Tibial artery (tissue), 4 donors: ENCODE data around the gene RAPGEFL1.

Source experiments
- DNase-seq, 2 donors: peaks; one replicate each; pipeline ENCODE4 v3.0.0-alpha.2; 2019
- H3K27ac ChIP-seq, 2 donors: fragments of 200-600 bp; sonication (generic) in 1 of 2; 1 replicate in 1 of 2; 2 replicates in 1 of 2; pipeline ENCODE4 v1.5.1; 2018 to 2019; ENCODE audit warnings: mild to moderate bottlenecking in 1 of 2
- H3K27me3 ChIP-seq, 2 donors: fragments of 200-600 bp; sonication (generic) in 1 of 2; one replicate each; pipeline versions ENCODE4 v1.5.1 to v1.6.0; 2016 to 2019
- H3K36me3 ChIP-seq, 3 donors: fragments of 200-600 bp; sonication (generic) in 2 of 3; one replicate each; pipeline ENCODE4 v1.5.1; 2016 to 2019; ENCODE audit warnings: mild to moderate bottlenecking in 2 of 3
- H3K4me1 ChIP-seq, 4 donors: fragments of 200-600 bp; sonication (generic) in 2 of 4; 1 replicate in 3 of 4; 2 replicates in 1 of 4; pipeline ENCODE4 v1.5.1; 2016 to 2019
- H3K4me3 ChIP-seq, 2 donors: fragments of 200-600 bp; sonication (generic) in 1 of 2; 1 replicate in 1 of 2; 2 replicates in 1 of 2; pipeline ENCODE4 v1.5.1; 2018 to 2019; ENCODE audit warnings: mild to moderate bottlenecking in 2 of 2
- H3K9me3 ChIP-seq, 3 donors: fragments of 200-600 bp; sonication (generic) in 1 of 3; one replicate each; pipeline ENCODE4 v1.5.1; 2016 to 2019
- intact Hi-C: fragments of 100-400 bp; cut with DNase I; formaldehyde crosslinking; loops from one replicate; pipeline ENCODE4 v1.15.0; 2023; ENCODE audit warnings: low total_unique reads
- TF ChIP-seq, protein P1 (sequence below), 2 experiments: fragments of 200-600 bp in 1 of 2; fragments of 450-650 bp in 1 of 2; IDR thresholded peaks; one replicate each; pipeline ENCODE4 v1.5.1; 2017 to 2019; ENCODE audit warnings: antibody characterized with exemption in 2 of 2, mild to moderate bottlenecking in 1 of 2, moderate library complexity in 1 of 2

RAPGEFL1 gene

DNA sequence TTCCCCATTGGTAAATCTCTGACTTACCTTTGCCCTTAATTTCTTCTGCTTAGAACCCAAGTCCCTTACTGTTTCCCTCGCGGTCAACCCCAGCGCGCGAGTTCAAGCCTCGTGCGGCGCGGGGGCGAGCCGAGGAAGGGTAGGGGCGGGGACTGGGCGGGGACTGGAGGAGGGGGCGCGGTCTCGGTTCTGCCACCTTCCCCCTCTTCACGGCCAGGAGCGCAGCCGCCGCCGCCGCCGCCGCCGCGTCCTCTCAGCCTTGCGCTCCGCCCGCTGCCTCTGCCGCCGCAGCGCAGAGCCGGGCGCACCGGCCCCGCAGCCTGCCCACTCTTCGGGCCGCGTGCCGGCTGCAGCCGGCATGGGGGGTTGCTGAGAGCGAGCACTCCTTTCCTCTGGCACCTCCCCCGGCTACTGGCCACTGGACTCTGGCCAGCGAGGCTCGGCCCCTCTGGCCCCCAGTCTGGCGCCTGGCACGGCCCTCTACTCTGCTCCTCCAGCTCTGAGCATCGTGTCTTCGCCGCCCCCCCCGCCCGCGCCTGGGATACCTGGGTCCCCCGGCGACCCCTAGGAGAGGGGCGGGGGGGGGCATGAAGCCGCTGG, at the start of gene RAPGEFL1:
RAPGEFL1 (plus strand) TSS at position 196 of the 600 bp plus-strand sequence; CDS start at position 588, 392 bp downstream.
- intact Hi-C loops, result no loop called here
- Histone ChIP-seq H3K4me3 (peak within 1 kb of the TSS; percentile 37 to 50), H3K9me3 (no peaks in the 10 kb centered on the region), H3K27me3 (no peaks in the 10 kb centered on the region), H3K36me3 (peaks cover 15 to 34% (median 18%) of the 10 kb centered on the region in 3 donors), H3K4me1 (peaks cover 0 to 23% (median 14%) of the 10 kb centered on the region in 4 donors), H3K27ac (no peak within 1 kb of the TSS)
- peak; percentile 63 to 84 for DNase-seq
- TF ChIP-seq, protein P1, sequence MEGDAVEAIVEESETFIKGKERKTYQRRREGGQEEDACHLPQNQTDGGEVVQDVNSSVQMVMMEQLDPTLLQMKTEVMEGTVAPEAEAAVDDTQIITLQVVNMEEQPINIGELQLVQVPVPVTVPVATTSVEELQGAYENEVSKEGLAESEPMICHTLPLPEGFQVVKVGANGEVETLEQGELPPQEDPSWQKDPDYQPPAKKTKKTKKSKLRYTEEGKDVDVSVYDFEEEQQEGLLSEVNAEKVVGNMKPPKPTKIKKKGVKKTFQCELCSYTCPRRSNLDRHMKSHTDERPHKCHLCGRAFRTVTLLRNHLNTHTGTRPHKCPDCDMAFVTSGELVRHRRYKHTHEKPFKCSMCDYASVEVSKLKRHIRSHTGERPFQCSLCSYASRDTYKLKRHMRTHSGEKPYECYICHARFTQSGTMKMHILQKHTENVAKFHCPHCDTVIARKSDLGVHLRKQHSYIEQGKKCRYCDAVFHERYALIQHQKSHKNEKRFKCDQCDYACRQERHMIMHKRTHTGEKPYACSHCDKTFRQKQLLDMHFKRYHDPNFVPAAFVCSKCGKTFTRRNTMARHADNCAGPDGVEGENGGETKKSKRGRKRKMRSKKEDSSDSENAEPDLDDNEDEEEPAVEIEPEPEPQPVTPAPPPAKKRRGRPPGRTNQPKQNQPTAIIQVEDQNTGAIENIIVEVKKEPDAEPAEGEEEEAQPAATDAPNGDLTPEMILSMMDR (IDR thresholded peaks at IDR 0.05), result no peak

DNA sequence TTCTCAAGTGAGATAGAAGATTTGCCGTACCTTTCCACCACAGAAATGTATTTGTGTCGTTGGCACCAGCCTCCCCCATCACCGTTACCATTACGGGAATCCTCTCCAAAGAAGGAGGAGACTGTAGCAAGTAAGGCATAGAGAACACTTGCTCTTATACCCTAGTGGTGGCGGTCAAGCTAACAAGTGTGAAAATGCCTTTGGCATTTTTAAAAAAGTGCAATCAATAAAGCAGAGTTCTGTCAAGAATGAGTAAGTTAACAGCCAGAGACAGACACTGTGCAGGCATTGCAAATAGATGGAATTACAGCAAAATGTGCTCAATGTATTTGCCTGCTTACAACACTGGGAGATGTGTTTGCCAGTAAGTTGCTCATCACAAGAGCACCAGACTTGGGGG, 47.8 kb upstream of the RAPGEFL1 start:
- TF ChIP-seq, protein P1 (IDR thresholded peaks at IDR 0.05), result no peak
- no peak for DNase-seq
- H3K36me3 ChIP-seq, result peaks cover 80 to 83% (median 81%) of the 10 kb centered on the region in 3 donors
- no peak overlapping the region for H3K27ac ChIP-seq
- intact Hi-C loops, result no loop called here
- peaks cover 0 to 15% (median 11%) of the 10 kb centered on the region in 4 donors for H3K4me1 ChIP-seq
- H3K27me3 ChIP-seq, result no peaks in the 10 kb centered on the region
- no peaks in the 10 kb centered on the region for H3K9me3 ChIP-seq
- no peak overlapping the region for H3K4me3 ChIP-seq

- intact Hi-C loops, result no loop called here
- no peak overlapping the region for H3K4me3 ChIP-seq
- peak in 1 of 2 donors; percentile 60 for DNase-seq
- H3K27ac ChIP-seq, result peak overlapping the region in 1 of 2 donors; percentile 4
- no peaks in the 10 kb centered on the region for H3K27me3 ChIP-seq
- TF ChIP-seq, protein P1 (IDR thresholded peaks at IDR 0.05), result no peak
- peaks cover 0 to 5% (median 2%) of the 10 kb centered on the region in 4 donors for H3K4me1 ChIP-seq
- no peaks in the 10 kb centered on the region for H3K9me3 ChIP-seq
- peaks cover 90 to 93% (median 91%) of the 10 kb centered on the region in 3 donors for H3K36me3 ChIP-seq
Measured at GRCh38 chr17:40130352-40131042, 46.8 kb upstream of the RAPGEFL1 start.

GRCh38 chr17:40134184-40134583, 43.1 kb upstream of the RAPGEFL1 start:
- peak overlapping the region in 1 of 2 donors; percentile 17 for H3K27ac ChIP-seq
- H3K36me3 ChIP-seq, result peaks cover 76 to 82% (median 80%) of the 10 kb centered on the region in 3 donors
- no peak for DNase-seq
- H3K4me3 ChIP-seq, result no peak overlapping the region
- TF ChIP-seq, protein P1 (IDR thresholded peaks at IDR 0.05), result no peak
- no peaks in the 10 kb centered on the region for H3K9me3 ChIP-seq
- intact Hi-C loops, result no loop called here
- no peaks in the 10 kb centered on the region for H3K27me3 ChIP-seq
- H3K4me1 ChIP-seq, result peaks cover 0 to 7% (median 5%) of the 10 kb centered on the region in 4 donors

DNA sequence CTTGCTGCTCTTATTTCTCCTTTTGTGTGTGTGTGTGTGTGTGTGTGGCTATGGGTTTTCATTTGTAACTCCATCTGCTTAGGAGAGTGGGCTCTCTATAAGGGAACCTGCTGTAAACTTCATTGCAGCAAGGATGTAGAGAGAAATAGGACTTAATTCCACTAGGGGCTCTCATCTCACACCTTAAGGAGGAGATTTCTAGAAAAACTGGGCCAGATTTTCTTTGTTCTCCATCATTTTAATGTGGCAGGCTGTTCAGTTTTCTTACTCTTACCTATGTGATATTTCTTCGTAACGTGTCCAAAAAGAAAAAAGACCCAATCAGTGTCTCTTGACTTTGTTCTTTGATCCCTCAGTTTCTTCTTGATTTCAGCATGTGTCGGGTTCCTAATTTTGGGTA, 41.5 kb upstream of the RAPGEFL1 start:
- intact Hi-C loops, result no loop called here
- H3K27ac ChIP-seq, result peak overlapping the region; percentile 20 to 90
- H3K36me3 ChIP-seq, result peaks cover 60 to 65% (median 63%) of the 10 kb centered on the region in 3 donors
- H3K4me3 ChIP-seq, result no peak overlapping the region
- DNase-seq, result no peak
- no peaks in the 10 kb centered on the region for H3K27me3 ChIP-seq
- no peaks in the 10 kb centered on the region for H3K9me3 ChIP-seq
- TF ChIP-seq, protein P1 (IDR thresholded peaks at IDR 0.05), result no peak
- peaks cover 0 to 13% (median 8%) of the 10 kb centered on the region in 4 donors for H3K4me1 ChIP-seq
